ENCODE data around the gene ATP5ME.

The ATP5ME gene

GRCh38 chr4:666822-667544 is 7.1 kb downstream of the ATP5ME start:
- no peak overlapping the region for H3K4me2 ChIP-seq (ENCODE audit: insufficient read depth, low read length)
- TF ChIP-seq, protein P1, sequence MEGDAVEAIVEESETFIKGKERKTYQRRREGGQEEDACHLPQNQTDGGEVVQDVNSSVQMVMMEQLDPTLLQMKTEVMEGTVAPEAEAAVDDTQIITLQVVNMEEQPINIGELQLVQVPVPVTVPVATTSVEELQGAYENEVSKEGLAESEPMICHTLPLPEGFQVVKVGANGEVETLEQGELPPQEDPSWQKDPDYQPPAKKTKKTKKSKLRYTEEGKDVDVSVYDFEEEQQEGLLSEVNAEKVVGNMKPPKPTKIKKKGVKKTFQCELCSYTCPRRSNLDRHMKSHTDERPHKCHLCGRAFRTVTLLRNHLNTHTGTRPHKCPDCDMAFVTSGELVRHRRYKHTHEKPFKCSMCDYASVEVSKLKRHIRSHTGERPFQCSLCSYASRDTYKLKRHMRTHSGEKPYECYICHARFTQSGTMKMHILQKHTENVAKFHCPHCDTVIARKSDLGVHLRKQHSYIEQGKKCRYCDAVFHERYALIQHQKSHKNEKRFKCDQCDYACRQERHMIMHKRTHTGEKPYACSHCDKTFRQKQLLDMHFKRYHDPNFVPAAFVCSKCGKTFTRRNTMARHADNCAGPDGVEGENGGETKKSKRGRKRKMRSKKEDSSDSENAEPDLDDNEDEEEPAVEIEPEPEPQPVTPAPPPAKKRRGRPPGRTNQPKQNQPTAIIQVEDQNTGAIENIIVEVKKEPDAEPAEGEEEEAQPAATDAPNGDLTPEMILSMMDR (IDR thresholded peaks at IDR 0.05; ENCODE audit: borderline replicate concordance, extremely low read depth, low read length, poor library complexity, severe bottlenecking) = no peak
- no peak for TF ChIP-seq EZH2 (IDR thresholded peaks at IDR 0.05; ENCODE audit: borderline replicate concordance, low read depth, low read length, severe bottlenecking)

GRCh38 chr4:666436-666810 is 7.7 kb downstream of the ATP5ME start:
- Histone ChIP-seq H3K4me1 (ENCODE audit: insufficient read depth, low read length) (peaks cover 36% of the 10 kb centered on the region), H3K4me2 (ENCODE audit: insufficient read depth, low read length) (no peak overlapping the region), H4K20me1 (ENCODE audit: insufficient read depth, low read length) (no peaks in the 10 kb centered on the region; the same call in 1 of the 2 replicates), H3K4me3 (ENCODE audit: low read depth in 1 of 2, low read length in 2 of 2) (no peak overlapping the region), H3K27me3 (ENCODE audit: insufficient read depth, low read length, poor library complexity) (no peaks in the 10 kb centered on the region), H3K9ac (ENCODE audit: low read depth, low read length) (no peak overlapping the region), H3K9me3 (ENCODE audit: insufficient read depth, low read length, severe bottlenecking) (no peaks in the 10 kb centered on the region), H3K36me3 (ENCODE audit: insufficient read depth, low read length) (peaks cover 22% of the 10 kb centered on the region), H3K79me2 (ENCODE audit: insufficient read depth, low read length) (peaks cover 32% of the 10 kb centered on the region), H3K27ac (ENCODE audit: low read length) (no peak overlapping the region), H2AFZ (ENCODE audit: low read depth, low read length) (no peak overlapping the region)
- DNase-seq (no peak), ATAC-seq (ENCODE audit: insufficient read depth, low read depth) (no peak)
- TF ChIP-seq EZH2 (IDR thresholded peaks at IDR 0.05; ENCODE audit: borderline replicate concordance, low read depth, low read length, severe bottlenecking) = no peak
- TF ChIP-seq, protein P1 (IDR thresholded peaks at IDR 0.05; ENCODE audit: borderline replicate concordance, extremely low read depth, low read length, poor library complexity, severe bottlenecking) = no peak

More at GRCh38 chr4:666822-667544, 7.1 kb downstream of the ATP5ME start:
- no peak for ATAC-seq (ENCODE audit: insufficient read depth, low read depth)
- Histone ChIP-seq H3K9me3 (ENCODE audit: insufficient read depth, low read length, severe bottlenecking) (no peaks in the 10 kb centered on the region), H3K4me3 (ENCODE audit: low read depth in 1 of 2, low read length in 2 of 2) (no peak overlapping the region), H3K79me2 (ENCODE audit: insufficient read depth, low read length) (peaks cover 33% of the 10 kb centered on the region), H3K27me3 (ENCODE audit: insufficient read depth, low read length, poor library complexity) (no peaks in the 10 kb centered on the region), H3K27ac (ENCODE audit: low read length) (no peak overlapping the region), H3K9ac (ENCODE audit: low read depth, low read length) (no peak overlapping the region), H2AFZ (ENCODE audit: low read depth, low read length) (no peak overlapping the region), H3K4me1 (ENCODE audit: insufficient read depth, low read length) (peaks cover 31% of the 10 kb centered on the region), H3K36me3 (ENCODE audit: insufficient read depth, low read length) (peaks cover 24% of the 10 kb centered on the region), H4K20me1 (ENCODE audit: insufficient read depth, low read length) (no peaks in the 10 kb centered on the region; the same call in 1 of the 2 replicates)
- no peak for DNase-seq

GRCh38 chr4:665751-666435 is 8.2 kb downstream of the ATP5ME start:
- H3K4me1 ChIP-seq (ENCODE audit: insufficient read depth, low read length) = peaks cover 36% of the 10 kb centered on the region
- DNase-seq (no peak), ATAC-seq (ENCODE audit: insufficient read depth, low read depth) (no peak)
- no peak overlapping the region for H3K9ac ChIP-seq (ENCODE audit: low read depth, low read length)
- peaks cover 32% of the 10 kb centered on the region for H3K79me2 ChIP-seq (ENCODE audit: insufficient read depth, low read length)
- H4K20me1 ChIP-seq (ENCODE audit: insufficient read depth, low read length) = no peaks in the 10 kb centered on the region; the same call in 1 of the 2 replicates
- H3K27ac ChIP-seq (ENCODE audit: low read length) = no peak overlapping the region
- no peaks in the 10 kb centered on the region for H3K27me3 ChIP-seq (ENCODE audit: insufficient read depth, low read length, poor library complexity)
- no peaks in the 10 kb centered on the region for H3K9me3 ChIP-seq (ENCODE audit: insufficient read depth, low read length, severe bottlenecking)
- H2AFZ ChIP-seq (ENCODE audit: low read depth, low read length) = no peak overlapping the region
- H3K4me3 ChIP-seq (ENCODE audit: low read depth in 1 of 2, low read length in 2 of 2) = no peak overlapping the region
- H3K36me3 ChIP-seq (ENCODE audit: insufficient read depth, low read length) = peaks cover 20% of the 10 kb centered on the region
- TF ChIP-seq, protein P1 (IDR thresholded peaks at IDR 0.05; ENCODE audit: borderline replicate concordance, extremely low read depth, low read length, poor library complexity, severe bottlenecking) = no peak
- no peak for TF ChIP-seq EZH2 (IDR thresholded peaks at IDR 0.05; ENCODE audit: borderline replicate concordance, low read depth, low read length, severe bottlenecking)
- H3K4me2 ChIP-seq (ENCODE audit: insufficient read depth, low read length) = peak overlapping the region; percentile 98; the same call in 1 of the 2 replicates

Measured in DND-41 (cell line).